GM12874 (cell line): ENCODE measurements around the gene CHRNA3.
A peak's percentile ranks its signal among the peaks of the same experiment; 100 is the strongest.

Source experiments
- CTCF ChIP-seq: IDR thresholded peaks from 2 replicates; pipeline ENCODE4 v1.5.1; 2011; ENCODE audit warnings: low read depth, mild to moderate bottlenecking, control low read depth, low read length, moderate library complexity; ENCODE audit not compliant: insufficient read depth

Gene CHRNA3

GRCh38 chr15:78620021-78620526 lies 722 bp downstream of the CHRNA3 start:
- TF ChIP-seq CTCF = no peak

DNA sequence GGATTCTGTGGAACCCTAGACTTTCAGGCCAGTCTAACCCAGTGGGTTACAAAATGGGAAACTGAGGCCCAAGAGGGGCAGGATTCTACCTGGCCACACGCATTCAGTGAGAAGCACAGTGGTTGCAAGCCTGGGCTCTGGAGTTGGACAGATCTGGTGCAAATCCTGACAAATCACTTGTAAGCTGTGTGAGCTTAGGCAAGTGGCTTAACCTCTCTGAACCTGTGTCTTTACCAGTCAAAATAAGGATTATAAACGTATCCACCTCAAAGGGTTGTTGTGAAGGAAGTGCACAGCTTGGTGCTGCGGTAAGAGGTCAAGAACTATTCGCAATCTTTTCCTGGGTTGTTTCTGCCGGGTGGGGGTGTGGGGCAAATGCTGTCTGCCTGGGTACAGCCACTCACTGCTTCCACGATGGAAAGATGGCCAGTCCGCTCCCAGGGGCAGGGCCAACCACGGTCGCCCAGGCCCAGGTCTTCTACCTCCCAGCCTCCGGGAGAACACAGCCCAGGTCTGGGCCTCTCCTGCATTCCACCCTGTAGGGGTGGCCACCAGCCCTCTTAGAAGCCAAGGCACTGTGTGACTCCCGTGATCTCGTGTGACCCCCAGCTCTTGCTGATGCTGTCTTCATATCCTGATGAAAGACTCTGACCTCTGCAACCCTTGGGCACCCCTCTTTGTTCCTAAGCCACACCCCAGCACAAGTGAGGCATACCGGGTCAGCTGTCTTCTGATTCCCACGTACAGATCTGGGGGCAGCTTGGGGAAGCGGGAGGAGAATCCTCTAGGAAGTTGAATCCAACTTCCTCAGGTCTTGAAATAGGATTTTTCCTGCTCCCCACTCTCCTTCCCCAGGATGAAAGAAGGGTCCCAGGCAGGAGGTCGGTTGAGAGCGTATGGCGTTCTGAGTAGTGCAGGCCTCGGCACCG lies 1.5 kb downstream of the CHRNA3 start:
- no peak for TF ChIP-seq CTCF

DNA sequence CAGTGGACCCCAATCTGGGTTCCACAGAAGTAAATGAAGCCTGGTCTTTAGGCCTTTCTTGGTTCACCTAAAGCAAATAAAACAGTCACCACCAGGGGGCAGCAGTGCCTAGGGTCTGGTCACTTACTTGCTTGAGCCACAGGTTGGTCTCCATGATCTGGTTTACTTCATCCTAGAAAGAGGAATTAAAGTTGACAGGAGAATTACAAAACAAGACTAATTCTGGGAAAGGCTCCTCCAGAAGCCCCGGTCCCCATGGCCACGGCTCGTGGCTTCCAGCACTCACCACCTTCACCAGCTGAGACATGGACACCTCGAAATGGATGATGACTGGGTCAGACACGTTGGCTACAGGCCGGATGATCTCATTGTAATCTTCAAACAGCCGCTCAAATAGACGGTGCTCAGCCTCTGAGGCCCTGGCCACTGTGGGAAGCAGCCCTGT lies 2.3 kb downstream of the CHRNA3 start:
- TF ChIP-seq CTCF = peak; percentile 71

DNA sequence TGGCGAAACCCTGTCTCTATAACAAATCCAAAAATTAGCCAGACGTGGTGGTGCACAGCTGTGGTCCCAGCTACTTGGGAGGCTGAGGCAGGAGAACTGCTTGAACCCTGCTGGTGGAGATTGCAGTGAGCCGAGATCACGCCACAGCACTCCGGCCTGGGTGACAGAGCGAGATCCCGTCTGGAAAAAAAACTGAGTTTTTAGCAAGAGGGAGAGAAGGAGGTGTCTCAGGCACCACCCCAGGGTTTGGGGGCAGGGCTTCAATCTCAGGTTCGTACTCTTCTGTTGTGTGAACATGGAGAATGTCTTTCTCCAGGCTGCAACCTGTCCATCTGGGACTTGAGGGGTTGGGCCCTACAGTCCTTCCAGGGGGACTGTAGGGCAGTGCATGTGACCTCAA lies 2.7 kb downstream of the CHRNA3 start:
- no peak for TF ChIP-seq CTCF

- no peak for TF ChIP-seq CTCF
These were observed 3.3 kb downstream of the CHRNA3 start for GRCh38 chr15:78617516-78617915.

GRCh38 chr15:78617076-78617475 lies 3.7 kb downstream of the CHRNA3 start:
- no peak for TF ChIP-seq CTCF

- TF ChIP-seq CTCF = no peak
These were observed 4.3 kb downstream of the CHRNA3 start for GRCh38 chr15:78616506-78616905.
